Thyroid gland (tissue), 4 donors: ENCODE results near the gene MACF1. TPM values are rescaled to one million over a fixed set of nuclear protein-coding genes. Genes with fewer than 3 reads are reported as not detected.
A peak's percentile ranks its signal among the peaks of the same experiment; 100 is the strongest.
"Not testable (repeated sequence)": the region's sequence is repeated elsewhere in the genome, so short reads cannot be mapped to it uniquely, and the experiment has no call there.

Experiments used
- DNase-seq, 2 donors: peaks; one replicate each; pipeline ENCODE4 v3.0.0-alpha.2; 2019
- H3K27ac ChIP-seq, 3 donors: fragments of 200-600 bp; sonication (generic); 1 replicate in 2 of 3; 2 replicates in 1 of 3; pipeline ENCODE4 v1.5.1; 2016 to 2019; ENCODE audit warnings: mild to moderate bottlenecking in 1 of 3, moderate library complexity in 1 of 3
- H3K27me3 ChIP-seq: fragments of 200-600 bp; sonication (generic); one replicate; pipeline ENCODE4 v1.5.1; 2019
- H3K36me3 ChIP-seq, 2 donors: fragments of 200-600 bp; sonication (generic); one replicate each; pipeline ENCODE4 v1.5.1; 2016 to 2019
- H3K4me1 ChIP-seq, 2 donors: fragments of 200-600 bp; sonication (generic); one replicate each; pipeline ENCODE4 v1.5.1; 2017 to 2019
- H3K4me3 ChIP-seq, 3 donors: fragments of 200-600 bp; sonication (generic); replicated peaks in 1 of 3; 1 replicate in 2 of 3; 2 replicates in 1 of 3; pipeline ENCODE4 v1.5.1; 2016; ENCODE audit warnings: mild to moderate bottlenecking in 1 of 3
- H3K9me3 ChIP-seq: fragments of 200-600 bp; sonication (generic); one replicate; pipeline ENCODE4 v1.5.1; 2017
- POLR2A ChIP-seq, 2 donors: fragments of 450-650 bp; IDR thresholded peaks; one replicate each; pipeline ENCODE4 v1.6.1; 2017; ENCODE audit warnings: antibody characterized with exemption in 2 of 2, mild to moderate bottlenecking in 2 of 2, moderate library complexity in 1 of 2
- WGBS, 2 donors: methylation state at CpG; one replicate each; pipeline ENCODE4 v1.1.5; 2017; 5-methylcytosine and 5-hydroxymethylcytosine counted together
- intact Hi-C: fragments of 100-400 bp; cut with DNase I; formaldehyde crosslinking; loops from one replicate; pipeline ENCODE4 v1.15.1; 2023
- total RNA-seq, 4 donors: library from RNA; depleted of rRNA; stranded (reverse); fragments of >200 nt; gene quantifications; one replicate each; pipeline ENCODE4 v1.2.3, GENCODE V29; 2016
- TF ChIP-seq, protein P1 (sequence below), 6 experiments: fragments of 200-600 bp in 3 of 6; fragments of 450-650 bp in 3 of 6; sonication (generic) in 3 of 6; IDR thresholded peaks; one replicate each; pipeline ENCODE4 v1.5.1; 2016 to 2019; ENCODE audit warnings: antibody characterized with exemption in 6 of 6, mild to moderate bottlenecking in 2 of 6, inconsistent platforms in 1 of 6, moderate library complexity in 1 of 6

Gene MACF1
- total RNA-seq, 4 donors from 2014 or later = 308 to 834 (median 427) TPM

DNA sequence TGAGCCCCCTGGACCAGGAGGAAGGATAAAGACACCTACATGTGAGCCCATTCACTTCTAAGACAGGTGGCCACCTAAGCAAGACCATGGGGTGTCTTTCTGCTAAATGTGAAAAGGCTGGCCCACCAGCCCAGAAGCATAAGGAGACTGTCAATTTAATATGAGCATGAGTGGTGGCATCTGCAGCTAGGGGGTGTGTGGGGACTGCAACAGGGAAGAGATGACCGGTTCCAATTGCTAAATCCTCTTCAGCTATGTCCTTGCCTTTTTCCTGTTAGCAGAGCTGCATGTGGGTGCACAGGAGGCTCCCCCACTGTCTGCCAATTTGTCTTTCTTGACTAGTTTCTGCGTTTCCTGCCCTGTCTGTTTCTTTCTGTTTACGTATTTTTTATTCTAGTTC lies 264.7 kb downstream of the MACF1 start:
- no peaks in the 10 kb centered on the region for H3K9me3 ChIP-seq
- WGBS, 2 donors = 89 to 90% methylated on average over 3 of the region's 3 CpGs
- H3K4me1 ChIP-seq = peaks cover 11 to 14% of the 10 kb centered on the region in 2 donors
- no peak overlapping the region for H3K4me3 ChIP-seq
- no peak for TF ChIP-seq POLR2A (IDR thresholded peaks at IDR 0.05)
- TF ChIP-seq, protein P1, sequence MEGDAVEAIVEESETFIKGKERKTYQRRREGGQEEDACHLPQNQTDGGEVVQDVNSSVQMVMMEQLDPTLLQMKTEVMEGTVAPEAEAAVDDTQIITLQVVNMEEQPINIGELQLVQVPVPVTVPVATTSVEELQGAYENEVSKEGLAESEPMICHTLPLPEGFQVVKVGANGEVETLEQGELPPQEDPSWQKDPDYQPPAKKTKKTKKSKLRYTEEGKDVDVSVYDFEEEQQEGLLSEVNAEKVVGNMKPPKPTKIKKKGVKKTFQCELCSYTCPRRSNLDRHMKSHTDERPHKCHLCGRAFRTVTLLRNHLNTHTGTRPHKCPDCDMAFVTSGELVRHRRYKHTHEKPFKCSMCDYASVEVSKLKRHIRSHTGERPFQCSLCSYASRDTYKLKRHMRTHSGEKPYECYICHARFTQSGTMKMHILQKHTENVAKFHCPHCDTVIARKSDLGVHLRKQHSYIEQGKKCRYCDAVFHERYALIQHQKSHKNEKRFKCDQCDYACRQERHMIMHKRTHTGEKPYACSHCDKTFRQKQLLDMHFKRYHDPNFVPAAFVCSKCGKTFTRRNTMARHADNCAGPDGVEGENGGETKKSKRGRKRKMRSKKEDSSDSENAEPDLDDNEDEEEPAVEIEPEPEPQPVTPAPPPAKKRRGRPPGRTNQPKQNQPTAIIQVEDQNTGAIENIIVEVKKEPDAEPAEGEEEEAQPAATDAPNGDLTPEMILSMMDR (IDR thresholded peaks at IDR 0.05) = no peak
- peaks cover 27 to 49% of the 10 kb centered on the region in 2 donors for H3K36me3 ChIP-seq
- H3K27ac ChIP-seq = no peak overlapping the region
- no peaks in the 10 kb centered on the region for H3K27me3 ChIP-seq
- no peak for DNase-seq
- intact Hi-C loops = no loop called here

DNA sequence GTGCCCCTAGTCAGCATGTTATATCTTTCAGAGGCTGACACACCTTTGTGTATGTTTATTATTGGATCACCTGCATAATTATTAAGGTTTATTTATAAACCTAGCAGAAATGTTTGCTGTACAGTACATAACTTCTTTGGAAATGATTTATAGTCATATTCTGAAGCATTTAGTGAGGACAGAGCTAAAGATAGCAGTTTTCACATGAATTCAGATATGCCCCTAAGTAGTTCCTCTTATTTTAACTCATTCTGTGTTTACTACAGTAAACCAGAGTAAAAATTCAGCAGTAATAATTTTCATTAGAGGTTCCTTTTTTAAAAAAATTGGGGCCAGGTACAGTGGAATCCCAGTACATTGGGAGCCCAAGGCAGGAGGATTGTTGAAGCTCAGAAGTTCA lies 265.5 kb downstream of the MACF1 start:
- Histone ChIP-seq H3K9me3 (no peaks in the 10 kb centered on the region), H3K36me3 (peaks cover 20 to 44% of the 10 kb centered on the region in 2 donors), H3K27me3 (no peaks in the 10 kb centered on the region), H3K4me3 (no peak overlapping the region), H3K27ac (no peak overlapping the region), H3K4me1 (peaks cover 11 to 21% of the 10 kb centered on the region in 2 donors)
- no peak for DNase-seq
- TF ChIP-seq POLR2A (IDR thresholded peaks at IDR 0.05) = no peak
- TF ChIP-seq, protein P1 (IDR thresholded peaks at IDR 0.05) = no peak
- intact Hi-C loops = no loop called here

DNA sequence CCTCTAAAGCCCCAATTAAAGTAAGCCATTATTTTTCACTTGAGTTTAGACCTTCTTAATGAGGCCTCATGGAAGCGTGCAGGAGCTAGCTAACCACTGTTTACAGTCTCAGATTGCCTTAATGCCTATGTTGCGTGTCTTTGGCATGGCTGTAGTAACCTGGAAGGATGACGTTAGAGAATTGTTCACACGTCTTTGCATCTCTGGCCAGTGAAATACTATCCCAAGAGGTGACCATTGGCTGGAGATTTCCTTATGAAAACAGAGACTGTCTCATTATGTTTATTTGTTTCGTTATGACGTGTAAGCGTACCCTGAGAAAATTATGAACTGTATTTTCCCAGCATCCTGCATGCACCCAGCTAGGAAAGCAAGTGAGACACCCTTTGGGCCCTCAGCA lies 268.3 kb downstream of the MACF1 start:
- Histone ChIP-seq H3K27ac (no peak overlapping the region), H3K9me3 (no peaks in the 10 kb centered on the region), H3K4me3 (no peak overlapping the region), H3K36me3 (peaks cover 19 to 36% of the 10 kb centered on the region in 2 donors), H3K27me3 (no peaks in the 10 kb centered on the region), H3K4me1 (peaks cover 0 to 8% of the 10 kb centered on the region in 2 donors)
- DNase-seq = no peak
- intact Hi-C loops = no loop called here
- WGBS, 2 donors = 89 to 93% methylated on average over 7 of the region's 7 CpGs
- TF ChIP-seq, protein P1 (IDR thresholded peaks at IDR 0.05) = no peak
- TF ChIP-seq POLR2A (IDR thresholded peaks at IDR 0.05) = no peak

DNA sequence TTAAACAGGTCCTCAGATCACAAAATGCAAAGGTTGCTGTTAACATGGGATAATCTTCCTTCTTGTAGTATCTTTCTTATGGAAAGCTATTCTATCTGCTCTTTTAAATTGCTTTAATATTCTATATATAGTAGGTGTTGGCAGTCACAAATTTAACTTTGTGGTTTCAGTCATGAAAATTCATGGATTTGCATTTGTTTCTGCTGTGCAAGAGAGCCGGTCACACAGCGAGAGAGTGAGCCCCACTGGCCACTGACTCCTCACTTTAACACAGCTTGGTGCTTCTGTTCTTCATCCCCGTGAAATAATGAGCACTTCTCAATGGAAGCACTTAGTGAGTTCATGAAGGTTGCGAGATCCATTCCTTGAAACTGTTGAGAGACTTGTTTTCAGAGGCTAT lies 268.8 kb downstream of the MACF1 start:
- TF ChIP-seq, protein P1 (IDR thresholded peaks at IDR 0.05) = no peak
- TF ChIP-seq POLR2A (IDR thresholded peaks at IDR 0.05) = no peak
- H3K36me3 ChIP-seq = peaks cover 14 to 32% of the 10 kb centered on the region in 2 donors
- H3K9me3 ChIP-seq = no peaks in the 10 kb centered on the region
- intact Hi-C loops = no loop called here
- no peak overlapping the region for H3K27ac ChIP-seq
- H3K27me3 ChIP-seq = no peaks in the 10 kb centered on the region
- 93 to 100% methylated on average over 4 of the region's 4 CpGs for WGBS, 2 donors
- H3K4me1 ChIP-seq = peaks cover 0 to 8% of the 10 kb centered on the region in 2 donors
- no peak for DNase-seq
- H3K4me3 ChIP-seq = no peak overlapping the region

DNA sequence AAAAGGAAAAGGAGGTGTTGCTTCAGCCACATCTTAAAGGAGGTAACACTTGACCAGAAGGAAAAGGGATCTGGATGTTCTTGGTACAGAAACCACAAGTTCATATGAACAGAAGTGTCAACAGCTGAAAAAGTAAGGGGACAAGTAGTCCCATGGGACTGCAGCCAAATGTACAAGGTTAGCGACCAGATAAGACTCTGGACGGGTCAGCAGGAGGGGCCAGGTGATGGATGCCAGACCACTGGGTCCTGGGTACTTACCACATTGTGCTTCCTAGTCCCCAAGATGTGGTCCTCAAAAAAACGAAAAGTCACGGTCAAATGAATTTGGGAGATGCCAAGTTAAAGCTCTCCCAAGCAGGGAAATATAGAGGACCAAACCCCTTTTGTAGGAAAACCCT lies 270.3 kb downstream of the MACF1 start:
- peak; percentile 53 to 65 for DNase-seq
- H3K27ac ChIP-seq = peak overlapping the region in 1 of 3 donors; percentile 18
- H3K4me1 ChIP-seq = peaks cover 0 to 8% of the 10 kb centered on the region in 2 donors
- H3K27me3 ChIP-seq = no peaks in the 10 kb centered on the region
- H3K9me3 ChIP-seq = no peaks in the 10 kb centered on the region
- no peak overlapping the region for H3K4me3 ChIP-seq
- TF ChIP-seq POLR2A (IDR thresholded peaks at IDR 0.05) = no peak
- TF ChIP-seq, protein P1 (IDR thresholded peaks at IDR 0.05) = no peak
- WGBS, 2 donors = 72 to 73% methylated on average over 4 of the region's 4 CpGs
- H3K36me3 ChIP-seq = peaks cover 8 to 19% of the 10 kb centered on the region in 2 donors
- intact Hi-C loops = no loop called here

DNA sequence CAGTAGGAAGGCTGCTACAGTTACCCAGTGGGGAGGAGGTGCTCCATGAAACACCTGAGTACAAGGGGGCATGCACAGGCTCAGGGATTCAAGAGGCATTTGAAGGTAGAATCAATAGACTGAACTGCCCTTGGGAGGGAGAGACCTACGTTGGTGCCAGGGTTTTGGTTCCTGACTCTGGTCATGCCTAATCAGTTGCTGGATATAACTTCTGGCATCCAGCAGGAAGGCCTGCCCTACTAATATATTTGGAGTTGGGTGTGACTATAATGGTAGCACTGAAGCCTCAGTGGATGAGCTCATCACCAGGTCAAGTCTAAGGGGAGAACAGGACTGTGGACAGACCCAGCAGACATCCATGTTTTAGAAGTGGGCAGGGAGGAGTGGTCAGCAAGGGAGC lies 271.1 kb downstream of the MACF1 start:
- H3K27me3 ChIP-seq, intact Hi-C loops, H3K27ac ChIP-seq, H3K4me3 ChIP-seq, H3K9me3 ChIP-seq: not testable (repeated sequence)
- WGBS, 2 donors = 50% methylated on average over 1 of the region's 1 CpG
- Histone ChIP-seq H3K36me3 (peaks cover 10 to 19% of the 10 kb centered on the region in 2 donors), H3K4me1 (peaks cover 0 to 13% of the 10 kb centered on the region in 2 donors)
- DNase-seq = peak in 1 of 2 donors; percentile 27
